ENCODE data around the gene SLC37A1. TPM values are rescaled to one million over a fixed set of nuclear protein-coding genes. Genes with fewer than 3 reads are reported as not detected.

Gene SLC37A1
- total RNA-seq, 1 experiment from 2014 or later: 37.7 TPM

DNA sequence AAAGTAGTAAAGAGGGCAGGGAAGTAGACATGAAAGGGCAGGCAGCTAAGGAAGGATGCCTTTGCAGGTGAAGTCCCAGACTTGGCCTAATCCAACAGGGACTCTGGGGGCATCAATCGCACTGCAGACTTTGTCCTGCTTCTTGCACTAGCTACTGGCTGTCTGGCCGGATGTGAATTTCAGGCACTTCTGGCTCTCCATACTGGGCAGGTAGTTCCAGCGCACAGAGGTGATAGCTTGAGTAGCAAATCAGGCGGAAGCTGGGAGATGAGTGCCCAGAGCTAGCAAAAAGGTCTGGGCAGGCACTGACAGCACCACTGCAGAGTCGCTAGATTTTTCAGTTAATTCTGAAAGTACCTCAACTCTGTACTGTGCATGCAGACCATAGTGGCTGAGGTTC, 18.6 kb upstream of the SLC37A1 start:
- H2BK12ac ChIP-seq (ENCODE audit: insufficient read length, low read depth, low read length): no peak overlapping the region
- no peak overlapping the region for H3T11ph ChIP-seq (ENCODE audit: low read length)
- H3K9me3 ChIP-seq (ENCODE audit: control insufficient read depth, low read depth, low read length): no peaks in the 10 kb centered on the region
- H3K4me1 ChIP-seq (ENCODE audit: insufficient read depth, low read length): no peaks in the 10 kb centered on the region; the same call in 1 of the 2 replicates
- H3K18ac ChIP-seq (ENCODE audit: insufficient read length, low read depth, low read length): no peak overlapping the region
- no peaks in the 10 kb centered on the region for H3K9me3 Mint-ChIP-seq
- H3K4me3 Mint-ChIP-seq: peak overlapping the region in 1 of 2 experiments; percentile 12; a peak in 1 of 5 replicates
- H2AFZ ChIP-seq (ENCODE audit: low read length): no peak overlapping the region
- no peak overlapping the region for H4K5ac ChIP-seq (ENCODE audit: insufficient read length, low read depth, low read length)
- H2BK120ac ChIP-seq (ENCODE audit: low read depth, low read length, poor library complexity, severe bottlenecking): no peak overlapping the region
- H3K56ac ChIP-seq (ENCODE audit: insufficient read length, low read depth, low read length): no peak overlapping the region
- no peak for TF ChIP-seq CTCF (conservative IDR thresholded peaks at IDR 0.05)
- no peaks in the 10 kb centered on the region for H3K79me2 ChIP-seq (ENCODE audit: insufficient read depth, low read length)
- H3K4ac ChIP-seq (ENCODE audit: low read depth, low read length): no peak overlapping the region
- H2BK20ac ChIP-seq (ENCODE audit: low read depth, low read length, poor library complexity, severe bottlenecking): no peak overlapping the region
- peak overlapping the region; percentile 73 for H3K4me2 ChIP-seq (ENCODE audit: insufficient read depth, insufficient read length, low read length)
- no peak for DNase-seq
- H3K27ac ChIP-seq (ENCODE audit: insufficient read length, low read depth, low read length): no peak overlapping the region
- H3K14ac ChIP-seq (ENCODE audit: insufficient read depth, low read length): no peak overlapping the region
- H4K20me1 ChIP-seq (ENCODE audit: control insufficient read depth, insufficient read depth, insufficient read length): no peaks in the 10 kb centered on the region
- H3K23me2 ChIP-seq (ENCODE audit: insufficient read length, low read depth, low read length, poor library complexity, severe bottlenecking): peaks cover 12% of the 10 kb centered on the region
- WGBS (ENCODE audit: extremely low coverage, insufficient read length, low lambda C conversion rate): no CpG with 5 or more reads among the region's 5 CpGs
- no peak overlapping the region for H4K8ac ChIP-seq (replicated peaks; ENCODE audit: insufficient read length, low read depth, low read length)
- no peak overlapping the region; a peak in 1 of 7 replicates for H3K27ac Mint-ChIP-seq
- H2BK5ac ChIP-seq (ENCODE audit: insufficient read length, low read length): no peak overlapping the region
- no peak overlapping the region for H4K91ac ChIP-seq (ENCODE audit: insufficient read length, low read depth, low read length)
- no peak overlapping the region for H3K23ac ChIP-seq (ENCODE audit: insufficient read length, low read depth, low read length)
- no peaks in the 10 kb centered on the region for H3K79me1 ChIP-seq (ENCODE audit: insufficient read depth, low read depth, low read length, poor library complexity, severe bottlenecking)
- no peak overlapping the region for H2BK15ac ChIP-seq (ENCODE audit: low read depth, low read length)
- H3K27me3 ChIP-seq (ENCODE audit: insufficient read depth, low read length): no peaks in the 10 kb centered on the region
- H3K9ac ChIP-seq (ENCODE audit: extremely low read depth, insufficient read length, low read length): no peak overlapping the region
- peaks cover 24 to 33% of the 10 kb centered on the region in 2 experiments for H3K4me1 Mint-ChIP-seq
- no peaks in the 10 kb centered on the region for H3K36me3 Mint-ChIP-seq (ENCODE audit: insufficient read depth in 1 of 3, low read depth in 3 of 3)
- H2AK5ac ChIP-seq (ENCODE audit: insufficient read length, low read length): no peak overlapping the region
- peaks cover 8% of the 10 kb centered on the region for H3K27me3 Mint-ChIP-seq (ENCODE audit: low read depth)
